SK-N-SH treated with all-trans-retinoic acid at 6 μM for 48 hours (cell line): ENCODE measurements around the gene ZNF281.

Source experiments
- ARNTL ChIP-seq: fragments of 450-650 bp; formaldehyde crosslinking; IDR thresholded peaks from 2 replicates; pipeline ENCODE4 v1.5.0; 2020; ENCODE audit warnings: low read depth, mild to moderate bottlenecking, moderate library complexity, borderline replicate concordance
- CSDC2 ChIP-seq: fragments of 250-450 bp; sonication (Bioruptor Pico); IDR thresholded peaks from 2 replicates; pipeline ENCODE4 v1.5.0; 2020; ENCODE audit warnings: mild to moderate bottlenecking, moderate library complexity
- GLIS3 ChIP-seq: fragments of 250-450 bp; sonication (Bioruptor Pico); IDR thresholded peaks from 2 replicates; pipeline ENCODE4 v1.5.0; 2020; ENCODE audit warnings: mild to moderate bottlenecking, moderate library complexity
- PATZ1 ChIP-seq: fragments of 250-450 bp; sonication (Bioruptor Pico); IDR thresholded peaks from 2 replicates; pipeline ENCODE4 v1.8.0; 2020; ENCODE audit warnings: mild to moderate bottlenecking, moderate library complexity, borderline replicate concordance
- PPARA ChIP-seq: fragments of 250-450 bp; sonication (Bioruptor Pico); IDR thresholded peaks from 2 replicates; pipeline ENCODE4 v1.5.0; 2020; ENCODE audit warnings: mild to moderate bottlenecking, borderline replicate concordance
- RARB ChIP-seq: fragments of 250-450 bp; sonication (Bioruptor Pico); IDR thresholded peaks from 2 replicates; pipeline ENCODE4 v1.8.0; 2021; ENCODE audit warnings: mild to moderate bottlenecking, moderate library complexity
- SNAI2 ChIP-seq: fragments of 250-450 bp; sonication (Bioruptor Pico); IDR thresholded peaks from 2 replicates; pipeline ENCODE4 v1.5.0; 2020; ENCODE audit warnings: mild to moderate bottlenecking, moderate library complexity
- TCF4 ChIP-seq: fragments of 250-450 bp; sonication (Bioruptor Pico); IDR thresholded peaks from 2 replicates; pipeline ENCODE4 v1.8.0; 2021; ENCODE audit warnings: mild to moderate bottlenecking, moderate library complexity, borderline replicate concordance
- ZC3H10 ChIP-seq: fragments of 250-450 bp; sonication (Bioruptor Pico); IDR thresholded peaks from 2 replicates; pipeline ENCODE4 v1.5.1; 2021; ENCODE audit warnings: mild to moderate bottlenecking, moderate library complexity
- ZFP3 ChIP-seq: fragments of 250-450 bp; sonication (Bioruptor Pico); IDR thresholded peaks from 2 replicates; pipeline ENCODE4 v1.5.0; 2020; ENCODE audit warnings: mild to moderate bottlenecking, moderate library complexity
- ZFP30 ChIP-seq: fragments of 450-650 bp; formaldehyde crosslinking; IDR thresholded peaks from 2 replicates; pipeline ENCODE4 v1.5.0; 2022; ENCODE audit warnings: mild to moderate bottlenecking, moderate library complexity
- ZNF565 ChIP-seq: fragments of 450-650 bp; formaldehyde crosslinking; conservative IDR thresholded peaks from 2 replicates; pipeline ENCODE4 v1.5.0; 2020; ENCODE audit warnings: low read depth, mild to moderate bottlenecking, moderate library complexity
- ZNF70 ChIP-seq: fragments of 450-650 bp; formaldehyde crosslinking; IDR thresholded peaks from 2 replicates; pipeline ENCODE4 v1.5.0; 2020; ENCODE audit warnings: mild to moderate bottlenecking, moderate library complexity
- TF ChIP-seq, protein P1 (sequence below): fragments of 250-450 bp; sonication (Bioruptor Pico); IDR thresholded peaks from 2 replicates; pipeline ENCODE4 v1.5.1; 2020; ENCODE audit warnings: low read depth, mild to moderate bottlenecking, moderate library complexity

DNA sequence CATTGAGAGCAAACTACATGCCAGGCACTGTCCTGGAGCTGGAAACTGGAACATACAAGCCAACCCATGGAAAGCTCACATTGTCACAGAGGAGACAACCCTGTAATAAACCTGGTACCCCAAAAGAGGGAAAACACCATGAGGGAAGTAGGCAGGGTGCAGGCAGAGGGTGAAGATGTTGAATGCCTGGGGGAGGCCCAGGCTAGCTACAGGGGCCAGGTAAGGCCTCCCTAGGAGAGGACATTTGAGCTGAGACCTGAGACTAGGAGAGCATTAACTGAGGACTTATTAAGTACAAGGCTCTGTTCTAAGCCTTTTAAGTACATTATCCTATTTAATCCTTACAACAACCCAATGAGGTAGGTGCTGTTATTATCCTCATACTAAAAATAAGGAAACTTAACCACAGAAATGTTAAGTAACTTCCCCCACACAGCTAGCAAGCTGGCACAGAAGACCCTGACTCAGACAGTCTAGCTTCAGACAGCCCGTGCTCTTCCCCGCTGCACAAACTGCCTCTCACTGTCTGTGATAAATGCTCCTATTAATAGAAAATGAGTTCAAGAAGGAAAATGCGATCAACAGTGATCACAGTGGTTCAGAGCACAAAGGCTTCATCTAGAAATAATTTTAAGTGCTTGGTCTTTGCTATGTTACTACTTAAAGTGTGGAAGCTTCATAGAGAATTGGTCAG lies 41.8 kb downstream of the ZNF281 start:
- no peak for TF ChIP-seq PATZ1 (CRISPR knock-in tag)
- TF ChIP-seq GLIS3 (CRISPR knock-in tag): no peak
- TF ChIP-seq ARNTL (CRISPR knock-in tag): no peak
- TF ChIP-seq ZNF565: no peak
- no peak for TF ChIP-seq ZC3H10 (CRISPR knock-in tag)
- no peak for TF ChIP-seq CSDC2 (CRISPR knock-in tag)
- TF ChIP-seq RARB (CRISPR knock-in tag): no peak
- no peak for TF ChIP-seq ZFP3 (CRISPR knock-in tag)
- no peak for TF ChIP-seq SNAI2 (CRISPR knock-in tag)
- TF ChIP-seq PPARA: no peak
- no peak for TF ChIP-seq ZNF70 (CRISPR knock-in tag)
- no peak for TF ChIP-seq TCF4 (CRISPR knock-in tag)
- TF ChIP-seq ZFP30 (CRISPR knock-in tag): no peak
- TF ChIP-seq, protein P1, sequence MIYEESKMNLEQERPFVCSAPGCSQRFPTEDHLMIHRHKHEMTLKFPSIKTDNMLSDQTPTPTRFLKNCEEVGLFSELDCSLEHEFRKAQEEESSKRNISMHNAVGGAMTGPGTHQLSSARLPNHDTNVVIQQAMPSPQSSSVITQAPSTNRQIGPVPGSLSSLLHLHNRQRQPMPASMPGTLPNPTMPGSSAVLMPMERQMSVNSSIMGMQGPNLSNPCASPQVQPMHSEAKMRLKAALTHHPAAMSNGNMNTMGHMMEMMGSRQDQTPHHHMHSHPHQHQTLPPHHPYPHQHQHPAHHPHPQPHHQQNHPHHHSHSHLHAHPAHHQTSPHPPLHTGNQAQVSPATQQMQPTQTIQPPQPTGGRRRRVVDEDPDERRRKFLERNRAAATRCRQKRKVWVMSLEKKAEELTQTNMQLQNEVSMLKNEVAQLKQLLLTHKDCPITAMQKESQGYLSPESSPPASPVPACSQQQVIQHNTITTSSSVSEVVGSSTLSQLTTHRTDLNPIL (CRISPR knock-in tag): no peak
